Measurements from ENCODE around the gene RNF222. TPM values are rescaled to one million over a fixed set of nuclear protein-coding genes. Genes with fewer than 3 reads are reported as not detected.
A peak's percentile ranks its signal among the peaks of the same experiment; 100 is the strongest.

The RNF222 gene
- total and polyA plus RNA-seq, 2 donors (not counting 1 experiment from before 2014, with no cell fraction given) = 3.0 TPM; not detected in 1

- peaks cover 44% of the 10 kb centered on the region for H3K79me2 ChIP-seq (ENCODE audit: control insufficient read depth, insufficient read depth, low read length)
Observed at GRCh38 chr17:8383143-8383822, 14.3 kb downstream of the RNF222 start, which contains the start of gene RPL26. Gene RPL26 (minus strand): TSS chr17:8383193. CDS start chr17:8382310, 883 bp downstream.

More at GRCh38 chr17:8383143-8383822, 14.3 kb downstream of the RNF222 start, which contains the start of gene RPL26:
- no peaks in the 10 kb centered on the region for H3K27me3 Mint-ChIP-seq
- H3K4me1 ChIP-seq (ENCODE audit: control insufficient read depth in 2 of 2, insufficient read depth in 2 of 2, low read length in 2 of 2) = peaks cover 25 to 36% of the 10 kb centered on the region in 2 donors
- peak within 1 kb of the TSS; percentile 87 for H3K27ac Mint-ChIP-seq
- H3K9me3 ChIP-seq (ENCODE audit: control extremely low read depth in 1 of 3, control insufficient read depth in 2 of 3, insufficient read depth in 1 of 3, low read length in 2 of 3) = no peaks in the 10 kb centered on the region
- peak within 1 kb of the TSS; percentile 89 for H3K4me3 Mint-ChIP-seq
- peak within 1 kb of the TSS; percentile 73 to 95 (median 84) for H3K4me3 ChIP-seq (ENCODE audit: control extremely low read depth in 1 of 5, extremely low read depth in 1 of 5, insufficient read depth in 1 of 5, low read depth in 2 of 5, low read length in 4 of 5)
- peak; percentile 98 for DNase-seq
- peak within 1 kb of the TSS; percentile 98 for H3K9ac ChIP-seq (ENCODE audit: low read length)
- H3K4me2 ChIP-seq (replicated peaks; ENCODE audit: low read depth, low read length, poor library complexity, severe bottlenecking) = peak within 1 kb of the TSS; percentile 96
- TF ChIP-seq EZH2 (IDR thresholded peaks at IDR 0.05; ENCODE audit: borderline replicate concordance, insufficient read depth, low read depth, low read length, poor library complexity, severe bottlenecking) (no peak), CTCF (IDR thresholded peaks at IDR 0.05) (peak; percentile 100)
- peaks cover 50% of the 10 kb centered on the region for H3K4me1 Mint-ChIP-seq
- ChIA-PET CTCF (interaction anchor here (0.7 to 1.7 kb wide), 20 partner anchors 8 to 979 kb away, joined by 3 to 20 read pairs (median 4); partner anchors contain the start of genes MFSD6L and NDEL1), POLR2A (interaction anchor here (0.6 to 1.2 kb wide), 6 partner anchors 27 to 374 kb away, joined by 3 to 6 read pairs (median 4); no protein-coding TSS in a partner anchor)
- H3K9me3 Mint-ChIP-seq (ENCODE audit: insufficient read depth) = no peaks in the 10 kb centered on the region
- peak within 1 kb of the TSS; percentile 72 to 82 for H3K27ac ChIP-seq (ENCODE audit: low read length in 2 of 2)
- intact Hi-C loops (cut with micrococcal nuclease) = loop anchor here (1.0 to 5.0 kb wide), 10 partner anchors 88 to 696 kb away; partner anchors contain the start of genes CNTROB, NAA38, SLC25A35 and TP53
- peak within 1 kb of the TSS; percentile 90 for H2AFZ ChIP-seq (ENCODE audit: insufficient read depth, low read depth, low read length, poor library complexity, severe bottlenecking)
- peak; percentile 89 for ATAC-seq (ENCODE audit: low read depth)
- peaks cover 6 to 38% of the 10 kb centered on the region in 2 experiments for H3K36me3 ChIP-seq (replicated peaks in 1 of 2; ENCODE audit: control extremely low read depth in 1 of 2, control insufficient read depth in 1 of 2, extremely low read depth in 1 of 2, insufficient read depth in 2 of 2, low read length in 1 of 2)
- H4K20me1 ChIP-seq (ENCODE audit: control insufficient read depth, insufficient read depth, low read length, poor library complexity, severe bottlenecking) = peaks cover 43% of the 10 kb centered on the region
- no peaks in the 10 kb centered on the region for H3K27me3 ChIP-seq (replicated peaks in 1 of 4; ENCODE audit: control extremely low read depth in 1 of 4, control insufficient read depth in 3 of 4, insufficient read depth in 4 of 4, low read length in 3 of 4)
- WGBS (ENCODE audit: insufficient coverage) = under 1% methylated on average over 50 of the region's 55 CpGs

All from B cell (primary cell).